ENCODE data around the gene WT1.

DNA sequence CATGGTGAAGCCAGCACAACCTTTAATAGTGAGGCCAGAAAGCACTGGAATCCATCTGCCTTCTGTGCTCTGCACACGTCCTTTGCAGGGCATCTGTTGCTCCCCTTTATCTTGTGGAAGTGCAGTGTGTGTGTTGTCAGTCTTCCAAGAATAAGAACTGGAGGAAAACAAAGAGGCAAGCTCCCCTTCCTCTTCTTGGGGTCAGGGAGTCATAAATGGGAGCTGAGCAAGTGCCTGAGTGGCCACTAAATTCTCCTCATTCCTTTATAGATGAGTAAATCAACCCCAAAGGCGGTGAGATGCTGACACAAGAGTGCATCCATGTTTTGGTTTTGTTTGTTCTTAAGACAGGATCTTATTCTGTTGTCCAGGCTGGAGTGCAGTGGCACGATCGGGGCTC lies 38.3 kb downstream of the WT1 start:
- no peak for TF ChIP-seq POLR2AphosphoS5 (IDR thresholded peaks at IDR 0.05; ENCODE audit: low read depth, low read length)
- no peak for TF ChIP-seq REST (IDR thresholded peaks at IDR 0.05; ENCODE audit: insufficient read depth in 1 of 2, low read depth in 2 of 2, low read length in 2 of 2)
